Measurements from ENCODE around the gene TGM4. TPM values are rescaled to one million over a fixed set of nuclear protein-coding genes. Genes with fewer than 3 reads are reported as not detected.

TGM4 gene
- total and polyA plus RNA-seq, 2 donors from 2014 or later, result not detected

DNA sequence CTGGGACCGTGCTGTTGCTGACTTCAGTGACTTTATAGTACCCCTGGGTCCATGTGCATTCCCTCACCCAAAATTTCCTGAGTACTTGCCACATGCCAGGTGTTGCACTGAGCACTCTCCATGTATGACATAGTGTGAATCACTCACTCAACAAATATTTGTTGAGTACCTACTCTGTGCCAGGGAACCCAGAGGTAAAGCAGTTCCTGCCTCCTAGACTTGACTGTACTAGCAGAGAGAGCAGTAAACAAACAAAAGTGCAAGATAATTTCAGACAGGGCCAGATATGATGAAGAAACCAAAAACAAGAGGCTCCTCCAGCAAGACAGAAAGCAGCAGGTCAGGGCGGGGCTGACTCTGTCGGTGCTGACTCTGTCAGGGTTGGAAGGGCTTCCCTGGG, 12.2 kb downstream of the TGM4 start:
- Histone ChIP-seq H3K27ac (ENCODE audit: low read depth in 2 of 2, low read length in 2 of 2) (no peak overlapping the region), H3K36me3 (ENCODE audit: control insufficient read depth in 2 of 3, insufficient read depth in 3 of 3, low read length in 3 of 3) (no peaks in the 10 kb centered on the region), H3K9me3 (ENCODE audit: control insufficient read depth in 2 of 3, insufficient read depth in 1 of 3, low read length in 3 of 3) (peaks cover 0 to 3% (median 0%) of the 10 kb centered on the region in 3 donors), H3K4me1 (ENCODE audit: control insufficient read depth in 2 of 3, insufficient read depth in 2 of 3, low read depth in 1 of 3, low read length in 3 of 3) (no peaks in the 10 kb centered on the region), H3K9ac (ENCODE audit: low read length in 3 of 3) (no peak overlapping the region), H3K27me3 (ENCODE audit: control insufficient read depth, insufficient read depth, low read length) (no peaks in the 10 kb centered on the region), H3K4me3 (ENCODE audit: low read length in 3 of 3) (no peak overlapping the region)
- FAIRE-seq, result no peak
- DNase-seq, result no peak
- intact Hi-C loops (cut with DNase I), result no loop called here
- TF ChIP-seq CTCF (IDR thresholded peaks at IDR 0.05; ENCODE audit: borderline replicate concordance, extremely low read depth, insufficient read depth), result no peak

DNA sequence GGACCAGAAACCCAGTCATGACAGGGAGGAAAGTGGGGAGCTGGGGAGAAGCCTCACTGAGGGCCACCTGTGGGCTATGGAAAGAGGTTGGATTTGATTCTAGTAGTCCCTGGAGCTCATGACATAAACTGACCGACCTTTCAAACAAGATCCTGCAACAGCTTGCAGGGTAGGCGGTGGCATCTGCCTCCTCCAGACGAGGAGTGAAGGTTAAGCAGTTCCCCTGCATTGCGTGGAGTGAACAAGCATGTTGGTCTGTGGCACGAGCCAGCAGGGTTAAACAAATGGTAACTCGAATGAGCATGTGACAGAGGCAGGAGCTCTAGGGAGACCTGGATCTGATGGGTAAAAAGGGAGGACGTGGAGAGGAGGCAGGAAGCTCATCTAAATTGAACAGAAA, 12.7 kb downstream of the TGM4 start:
- TF ChIP-seq CTCF (IDR thresholded peaks at IDR 0.05; ENCODE audit: borderline replicate concordance, extremely low read depth, insufficient read depth), result no peak
- Histone ChIP-seq H3K27me3 (ENCODE audit: control insufficient read depth, insufficient read depth, low read length) (no peaks in the 10 kb centered on the region), H3K27ac (ENCODE audit: low read depth in 2 of 2, low read length in 2 of 2) (no peak overlapping the region), H3K4me3 (ENCODE audit: low read length in 3 of 3) (no peak overlapping the region), H3K9ac (ENCODE audit: low read length in 3 of 3) (no peak overlapping the region), H3K36me3 (ENCODE audit: control insufficient read depth in 2 of 3, insufficient read depth in 3 of 3, low read length in 3 of 3) (no peaks in the 10 kb centered on the region), H3K9me3 (ENCODE audit: control insufficient read depth in 2 of 3, insufficient read depth in 1 of 3, low read length in 3 of 3) (peaks cover 0 to 3% (median 0%) of the 10 kb centered on the region in 3 donors), H3K4me1 (ENCODE audit: control insufficient read depth in 2 of 3, insufficient read depth in 2 of 3, low read depth in 1 of 3, low read length in 3 of 3) (no peaks in the 10 kb centered on the region)
- no peak for FAIRE-seq
- intact Hi-C loops (cut with DNase I), result no loop called here
- DNase-seq, result no peak

DNA sequence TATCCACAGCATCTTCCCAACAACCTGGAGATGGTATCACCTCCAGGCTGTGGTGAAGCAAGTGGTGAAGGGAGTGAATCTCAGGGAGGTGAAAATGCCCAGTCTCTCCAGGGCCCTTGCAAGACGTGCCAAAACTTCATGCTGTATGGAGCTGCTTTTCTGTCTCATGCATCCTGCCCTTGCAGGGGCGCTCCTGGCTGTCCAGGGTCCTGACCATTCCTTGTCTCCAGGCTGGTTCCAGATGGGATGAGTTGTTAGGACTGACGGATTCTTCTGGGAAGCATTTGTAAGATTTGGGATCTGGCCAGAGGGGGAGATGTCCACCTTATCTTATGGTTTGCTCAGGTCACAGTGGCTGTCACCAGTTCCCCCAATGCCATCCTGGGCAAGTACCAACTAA, 15.8 kb downstream of the TGM4 start:
- DNase-seq (no peak), FAIRE-seq (no peak)
- Histone ChIP-seq H3K27ac (ENCODE audit: low read depth in 2 of 2, low read length in 2 of 2) (no peak overlapping the region), H3K9me3 (ENCODE audit: control insufficient read depth in 2 of 3, insufficient read depth in 1 of 3, low read length in 3 of 3) (no peaks in the 10 kb centered on the region), H3K36me3 (ENCODE audit: control insufficient read depth in 2 of 3, insufficient read depth in 3 of 3, low read length in 3 of 3) (no peaks in the 10 kb centered on the region), H3K9ac (ENCODE audit: low read length in 3 of 3) (no peak overlapping the region), H3K27me3 (ENCODE audit: control insufficient read depth, insufficient read depth, low read length) (no peaks in the 10 kb centered on the region), H3K4me1 (ENCODE audit: control insufficient read depth in 2 of 3, insufficient read depth in 2 of 3, low read depth in 1 of 3, low read length in 3 of 3) (no peaks in the 10 kb centered on the region), H3K4me3 (ENCODE audit: low read length in 3 of 3) (no peak overlapping the region)
- intact Hi-C loops (cut with DNase I), result no loop called here
- no peak for TF ChIP-seq CTCF (IDR thresholded peaks at IDR 0.05; ENCODE audit: borderline replicate concordance, extremely low read depth, insufficient read depth)

GRCh38 chr3:44890852-44891251, 16.4 kb downstream of the TGM4 start:
- Histone ChIP-seq H3K27me3 (ENCODE audit: control insufficient read depth, insufficient read depth, low read length) (no peaks in the 10 kb centered on the region), H3K9me3 (ENCODE audit: control insufficient read depth in 2 of 3, insufficient read depth in 1 of 3, low read length in 3 of 3) (no peaks in the 10 kb centered on the region), H3K27ac (ENCODE audit: low read depth in 2 of 2, low read length in 2 of 2) (no peak overlapping the region), H3K4me3 (ENCODE audit: low read length in 3 of 3) (no peak overlapping the region), H3K4me1 (ENCODE audit: control insufficient read depth in 2 of 3, insufficient read depth in 2 of 3, low read depth in 1 of 3, low read length in 3 of 3) (no peaks in the 10 kb centered on the region), H3K9ac (ENCODE audit: low read length in 3 of 3) (no peak overlapping the region), H3K36me3 (ENCODE audit: control insufficient read depth in 2 of 3, insufficient read depth in 3 of 3, low read length in 3 of 3) (no peaks in the 10 kb centered on the region)
- no peak for DNase-seq
- intact Hi-C loops (cut with DNase I), result no loop called here
- no peak for FAIRE-seq
- TF ChIP-seq CTCF (IDR thresholded peaks at IDR 0.05; ENCODE audit: borderline replicate concordance, extremely low read depth, insufficient read depth), result no peak

Data from kidney (tissue), 14 donors.